GM18526 (cell line): ENCODE results near the gene RRAS.

Experiments used
- POLR2A ChIP-seq: IDR thresholded peaks from 3 replicates; pipeline ENCODE4 v1.6.1; 2011; ENCODE audit not compliant: insufficient read length; ENCODE audit errors: extremely low read depth

Gene RRAS

DNA sequence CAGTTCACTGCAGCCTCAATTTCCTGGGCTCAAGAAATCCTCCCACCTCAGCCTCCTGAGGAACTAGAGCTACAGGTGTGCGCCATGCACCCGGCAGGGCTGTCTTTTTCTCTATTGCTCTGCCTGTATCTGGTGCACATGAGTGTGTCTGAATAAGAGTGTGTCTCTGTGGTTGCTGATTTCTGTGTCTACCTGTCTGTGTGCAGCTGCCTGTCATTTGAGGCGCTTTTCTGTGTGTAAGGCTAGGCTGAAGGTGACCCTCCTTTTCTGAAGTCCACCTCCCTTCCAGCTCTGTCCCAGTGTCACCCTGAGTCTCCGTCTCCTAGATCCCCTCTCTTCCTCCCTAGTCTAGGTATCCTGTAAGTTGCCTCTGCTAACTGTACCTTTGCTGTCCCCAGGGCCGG is 50.4 kb downstream of the RRAS start:
- TF ChIP-seq POLR2A: no peak

DNA sequence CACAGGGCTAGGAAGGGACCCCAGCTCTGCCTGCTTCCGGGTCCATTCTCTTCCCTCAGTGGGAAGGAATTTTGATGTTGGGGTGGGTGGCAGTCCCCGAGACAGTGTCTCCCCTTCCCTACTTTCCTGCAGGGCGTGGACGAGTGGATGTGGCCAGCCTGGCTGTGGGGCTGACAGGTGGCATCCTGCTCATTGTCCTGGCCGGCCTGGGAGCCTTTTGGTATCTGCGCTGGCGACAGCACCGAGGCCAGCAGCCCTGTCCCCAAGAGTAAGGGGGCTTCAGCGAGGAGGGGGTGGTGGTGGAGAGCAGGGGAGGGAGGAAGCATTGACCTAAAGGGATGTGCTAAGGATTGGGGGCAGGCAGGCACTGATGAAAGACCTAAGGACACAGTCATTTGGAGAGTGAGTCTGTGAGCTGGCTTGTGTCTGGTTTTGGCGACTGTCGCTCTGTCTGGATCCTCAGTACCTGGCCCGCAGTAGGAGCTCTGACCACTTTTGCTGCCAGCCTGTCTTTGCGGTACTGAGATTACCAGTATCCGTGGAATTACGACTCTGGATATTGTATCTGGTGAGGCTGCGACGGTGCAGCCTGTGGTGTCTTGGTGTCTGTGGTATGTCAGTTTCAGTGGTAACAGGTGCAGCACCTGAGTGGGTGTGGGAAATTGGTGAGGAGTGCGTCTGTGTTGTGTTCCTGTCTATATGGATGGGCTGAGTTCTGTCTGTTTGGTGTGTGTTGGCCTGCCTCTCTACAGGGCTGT is 51.4 kb downstream of the RRAS start:
- no peak for TF ChIP-seq POLR2A

DNA sequence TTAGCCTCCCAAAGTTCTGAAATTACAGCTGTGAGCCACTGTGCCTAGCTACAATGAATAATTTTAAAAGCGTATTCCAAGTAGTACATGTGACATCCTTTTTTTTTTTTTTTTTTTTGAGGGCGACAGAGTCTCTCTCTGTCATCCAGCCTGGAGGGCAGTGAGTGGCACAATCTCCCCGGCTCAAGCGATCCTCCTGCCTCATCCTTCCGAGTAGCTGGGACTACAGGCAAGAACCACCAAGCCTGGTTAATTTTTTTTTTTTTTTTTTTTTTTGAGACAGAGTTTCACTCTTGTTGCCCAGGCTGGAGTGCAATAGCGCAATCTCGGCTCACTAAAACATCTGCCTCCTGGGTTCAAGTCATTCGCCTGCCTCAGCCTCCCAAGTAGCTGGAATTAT is 52.7 kb downstream of the RRAS start:
- TF ChIP-seq POLR2A: no peak
